ENCODE results near the gene HIF1A. TPM values are rescaled to one million over a fixed set of nuclear protein-coding genes. Genes with fewer than 3 reads are reported as not detected.

The HIF1A gene
- total and polyA plus RNA-seq, 10 donors, result 34.6 to 312 (median 191) TPM

DNA sequence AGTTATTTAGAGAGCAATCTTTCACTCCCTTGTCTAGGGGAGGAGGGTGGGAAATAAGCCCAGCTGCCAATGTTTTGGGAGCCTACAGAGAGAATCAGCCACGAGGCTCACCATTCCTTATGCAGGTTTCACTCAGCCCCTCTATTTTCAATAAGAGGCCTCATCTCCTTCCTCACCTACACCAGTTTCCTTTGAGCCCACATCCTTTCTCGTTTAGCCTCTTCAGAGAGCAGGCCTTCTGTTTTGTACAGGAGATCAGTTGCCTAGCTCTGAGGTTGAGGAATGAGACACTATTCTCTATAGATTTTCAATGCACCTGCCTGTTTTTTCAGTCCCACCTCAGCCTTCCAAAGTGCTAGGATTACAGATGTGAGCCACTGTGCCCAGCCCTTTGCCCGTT, 84.8 kb downstream of the HIF1A start:
- no peaks in the 10 kb centered on the region for H3K27me3 ChIP-seq (replicated peaks in 1 of 7)
- peaks cover 0 to 98% (median 53%) of the 10 kb centered on the region in 6 donors for H3K36me3 ChIP-seq
- H3K4me3 ChIP-seq, result no peak overlapping the region
- no peak for DNase-seq
- H3K9me3 ChIP-seq, result no peaks in the 10 kb centered on the region
- intact Hi-C loops (cut with DNase I; ENCODE audit: low total_unique reads), result no loop called here
- WGBS, 5 donors, result 67 to 75% (median 70%) methylated on average over 2 to 3 of the region's 3 CpGs
- TF ChIP-seq, protein P1, sequence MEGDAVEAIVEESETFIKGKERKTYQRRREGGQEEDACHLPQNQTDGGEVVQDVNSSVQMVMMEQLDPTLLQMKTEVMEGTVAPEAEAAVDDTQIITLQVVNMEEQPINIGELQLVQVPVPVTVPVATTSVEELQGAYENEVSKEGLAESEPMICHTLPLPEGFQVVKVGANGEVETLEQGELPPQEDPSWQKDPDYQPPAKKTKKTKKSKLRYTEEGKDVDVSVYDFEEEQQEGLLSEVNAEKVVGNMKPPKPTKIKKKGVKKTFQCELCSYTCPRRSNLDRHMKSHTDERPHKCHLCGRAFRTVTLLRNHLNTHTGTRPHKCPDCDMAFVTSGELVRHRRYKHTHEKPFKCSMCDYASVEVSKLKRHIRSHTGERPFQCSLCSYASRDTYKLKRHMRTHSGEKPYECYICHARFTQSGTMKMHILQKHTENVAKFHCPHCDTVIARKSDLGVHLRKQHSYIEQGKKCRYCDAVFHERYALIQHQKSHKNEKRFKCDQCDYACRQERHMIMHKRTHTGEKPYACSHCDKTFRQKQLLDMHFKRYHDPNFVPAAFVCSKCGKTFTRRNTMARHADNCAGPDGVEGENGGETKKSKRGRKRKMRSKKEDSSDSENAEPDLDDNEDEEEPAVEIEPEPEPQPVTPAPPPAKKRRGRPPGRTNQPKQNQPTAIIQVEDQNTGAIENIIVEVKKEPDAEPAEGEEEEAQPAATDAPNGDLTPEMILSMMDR (IDR thresholded peaks at IDR 0.05 in 8 of 11, conservative IDR thresholded peaks at IDR 0.05 in 3 of 11), result no peak
- TF ChIP-seq POLR2A (IDR thresholded peaks at IDR 0.05) (no peak), POLR2AphosphoS5 (IDR thresholded peaks at IDR 0.05) (no peak)
- H3K27ac ChIP-seq, result no peak overlapping the region
- no peaks in the 10 kb centered on the region for H3K4me1 ChIP-seq

GRCh38 chr14:61797309-61797708, 102.0 kb downstream of the HIF1A start:
- no peak overlapping the region for H3K27ac ChIP-seq
- intact Hi-C loops (cut with DNase I; ENCODE audit: low total_unique reads), result no loop called here
- TF ChIP-seq, protein P1 (IDR thresholded peaks at IDR 0.05 in 8 of 11, conservative IDR thresholded peaks at IDR 0.05 in 3 of 11), result no peak
- no peak for TF ChIP-seq POLR2A (IDR thresholded peaks at IDR 0.05)
- WGBS, 5 donors, result 96 to 100% (median 97%) methylated on average over 5 of the region's 5 CpGs
- H3K36me3 ChIP-seq, result peaks cover 0 to 43% (median 16%) of the 10 kb centered on the region in 6 donors
- H3K9me3 ChIP-seq, result no peaks in the 10 kb centered on the region
- DNase-seq, result no peak
- H3K27me3 ChIP-seq (replicated peaks in 1 of 7), result no peaks in the 10 kb centered on the region
- H3K4me1 ChIP-seq, result no peaks in the 10 kb centered on the region
- no peak overlapping the region for H3K4me3 ChIP-seq

Other genes starting within 250 kb of the HIF1A start
- 10 to 100 TPM in 1 of 7 donors, 1 to 10 TPM in 6; 4.8 to 12.2 (median 6.8) TPM for gene SNAPC1, start 66.9 kb downstream of the HIF1A start, total RNA-seq
- gene SNAPC1, start 66.9 kb downstream of the HIF1A start, polyA plus RNA-seq, result 1 to 10 TPM; 3.3 to 5.3 (median 5.2) TPM
- under 1 TPM in 5 of 7 donors, not detected in 2; 0.05 to 0.57 (median 0.17) TPM for gene SYT16, start 117.2 kb downstream of the HIF1A start, total RNA-seq
- gene SYT16, start 117.2 kb downstream of the HIF1A start, polyA plus RNA-seq, result under 1 TPM; 0.02 to 0.03 (median 0.02) TPM

All from spleen (tissue), 11 donors.